OCI-M2 (cell line): ENCODE data around the gene BICDL2.

ENCODE experiments used
- DNase-seq: peaks from one replicate; lab custom pipeline; 2025; ENCODE audit not compliant: unreplicated experiment; lab: John Stamatoyannopoulos, UW

The BICDL2 gene

DNA sequence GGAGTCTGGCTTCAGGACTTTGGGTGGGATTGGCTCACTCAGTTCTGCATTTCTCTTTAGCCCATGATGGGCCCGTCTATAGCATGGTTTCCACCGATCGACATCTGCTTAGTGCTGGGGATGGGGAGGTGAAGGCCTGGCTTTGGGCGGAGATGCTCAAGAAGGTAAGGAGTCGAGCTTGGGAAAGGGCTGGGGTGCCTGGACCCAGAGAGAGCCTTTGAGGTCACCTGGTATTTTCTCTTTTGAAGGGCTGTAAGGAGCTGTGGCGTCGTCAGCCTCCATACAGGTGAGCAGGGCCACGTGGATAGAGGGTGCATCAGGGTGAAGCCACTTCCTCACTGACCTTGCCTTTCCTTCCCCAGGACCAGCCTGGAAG lies 10.8 kb downstream of the BICDL2 start:
- DNase-seq, result no peak

- DNase-seq, result no peak
These were observed 11.4 kb downstream of the BICDL2 start for GRCh38 chr16:3025032-3026002.

DNA sequence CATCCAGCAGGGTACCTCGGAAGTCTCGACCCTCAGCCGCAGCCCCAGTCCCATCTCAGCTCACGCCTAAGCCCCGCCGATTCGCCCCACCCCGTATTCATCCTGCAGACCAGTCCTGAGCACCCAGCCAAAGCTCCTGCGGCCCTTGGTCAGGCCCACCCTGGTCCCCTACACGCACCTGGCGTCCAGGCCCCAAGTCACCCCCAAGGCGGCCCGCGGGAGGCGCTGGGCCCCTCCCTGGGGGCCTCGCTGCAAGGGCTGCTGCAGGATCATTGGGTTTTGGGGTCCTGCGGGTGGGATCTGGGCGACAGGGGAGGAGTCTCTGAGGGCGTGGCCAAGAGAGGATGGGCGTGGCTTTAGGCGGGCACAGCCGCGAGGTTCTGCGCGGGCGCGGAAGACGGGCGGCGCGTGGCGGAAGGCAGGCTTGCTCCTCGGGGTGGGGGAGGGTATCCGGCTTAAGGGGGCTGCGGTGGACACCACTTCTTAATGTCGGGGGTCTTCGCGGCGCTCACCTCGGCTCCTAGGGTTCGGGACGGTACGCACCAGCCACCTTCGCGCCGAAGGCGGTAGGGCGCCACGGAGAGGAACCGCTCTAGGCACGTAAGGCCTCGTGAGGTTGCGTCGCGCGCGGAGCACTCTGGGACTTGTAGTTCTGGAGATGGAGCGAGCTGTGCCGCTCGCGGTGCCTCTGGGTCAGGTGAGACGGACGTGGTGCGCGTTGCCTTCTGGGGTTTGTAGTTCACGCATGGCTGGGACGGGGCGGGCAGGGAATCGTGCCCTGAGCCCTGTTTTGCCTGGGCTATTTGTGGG lies 12.9 kb downstream of the BICDL2 start, which contains the start of the genes HCFC1R1 and THOC6:
TSS of gene HCFC1R1 (minus strand) at position 274 of the 810 bp plus-strand sequence. CDS start at position 273, 1 bp downstream.
TSS of gene THOC6 (plus strand) at position 367 of the 810 bp plus-strand sequence. CDS start at position 659, 292 bp downstream.
- DNase-seq, result peak; percentile 77

GRCh38 chr16:3023415-3023668 lies 13.4 kb downstream of the BICDL2 start:
- no peak for DNase-seq

DNA sequence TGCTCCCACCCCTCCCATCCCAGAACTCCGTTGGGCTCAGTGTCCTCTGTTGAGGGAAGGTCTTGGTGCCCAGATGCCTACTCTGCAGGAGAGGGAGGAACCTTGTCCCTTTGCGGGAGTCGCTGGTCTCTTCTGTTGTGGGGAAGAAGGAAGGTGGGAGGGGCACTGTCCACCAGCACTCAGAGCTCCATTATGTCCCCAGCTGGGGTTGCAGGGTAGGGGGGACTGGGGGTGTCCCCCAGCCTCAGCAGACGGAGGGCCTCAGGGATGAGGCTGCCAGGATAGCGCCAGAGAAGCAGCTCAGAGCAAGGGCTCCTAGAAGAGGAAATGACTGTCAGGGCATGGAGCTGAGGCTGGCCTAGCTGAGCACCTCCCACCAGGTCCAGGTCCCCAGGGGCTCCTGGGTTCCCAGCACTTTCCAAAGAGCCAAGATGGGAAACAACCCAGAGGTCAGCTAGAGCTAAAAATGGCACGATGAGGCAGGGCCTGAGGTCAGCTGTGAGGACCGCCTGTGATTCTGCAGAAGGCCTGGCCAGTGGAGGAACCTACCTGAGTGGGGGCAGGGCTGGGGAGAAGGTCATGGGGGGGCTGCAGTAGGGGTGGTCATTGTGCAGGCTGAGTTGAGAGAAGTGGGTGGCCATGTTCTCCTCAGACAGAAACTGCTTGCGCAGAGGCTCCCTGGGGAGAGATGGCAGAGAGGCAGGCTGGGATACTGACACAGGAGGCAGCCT lies 13.9 kb downstream of the BICDL2 start:
- no peak for DNase-seq

DNA sequence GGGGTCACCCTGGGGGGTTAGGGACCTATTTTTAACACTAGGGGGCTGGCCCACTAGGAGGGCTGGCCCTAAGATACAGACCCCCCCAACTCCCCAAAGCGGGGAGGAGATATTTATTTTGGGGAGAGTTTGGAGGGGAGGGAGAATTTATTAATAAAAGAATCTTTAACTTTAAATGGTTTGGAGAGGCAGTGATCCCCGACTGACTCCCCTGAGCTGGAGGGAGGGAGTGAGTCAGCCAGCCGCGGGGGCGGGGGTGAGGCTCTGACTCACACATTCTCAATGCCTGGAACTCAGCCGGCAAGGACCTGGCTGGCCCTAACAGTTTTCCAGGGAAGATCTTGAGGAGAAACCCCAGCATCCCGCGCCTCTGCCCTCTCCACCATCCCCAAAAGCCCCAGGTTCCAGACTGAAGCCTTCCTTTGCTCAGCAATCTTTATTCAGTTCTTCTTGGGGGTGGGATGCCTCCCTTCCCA lies 14.5 kb downstream of the BICDL2 start:
- no peak for DNase-seq

DNA sequence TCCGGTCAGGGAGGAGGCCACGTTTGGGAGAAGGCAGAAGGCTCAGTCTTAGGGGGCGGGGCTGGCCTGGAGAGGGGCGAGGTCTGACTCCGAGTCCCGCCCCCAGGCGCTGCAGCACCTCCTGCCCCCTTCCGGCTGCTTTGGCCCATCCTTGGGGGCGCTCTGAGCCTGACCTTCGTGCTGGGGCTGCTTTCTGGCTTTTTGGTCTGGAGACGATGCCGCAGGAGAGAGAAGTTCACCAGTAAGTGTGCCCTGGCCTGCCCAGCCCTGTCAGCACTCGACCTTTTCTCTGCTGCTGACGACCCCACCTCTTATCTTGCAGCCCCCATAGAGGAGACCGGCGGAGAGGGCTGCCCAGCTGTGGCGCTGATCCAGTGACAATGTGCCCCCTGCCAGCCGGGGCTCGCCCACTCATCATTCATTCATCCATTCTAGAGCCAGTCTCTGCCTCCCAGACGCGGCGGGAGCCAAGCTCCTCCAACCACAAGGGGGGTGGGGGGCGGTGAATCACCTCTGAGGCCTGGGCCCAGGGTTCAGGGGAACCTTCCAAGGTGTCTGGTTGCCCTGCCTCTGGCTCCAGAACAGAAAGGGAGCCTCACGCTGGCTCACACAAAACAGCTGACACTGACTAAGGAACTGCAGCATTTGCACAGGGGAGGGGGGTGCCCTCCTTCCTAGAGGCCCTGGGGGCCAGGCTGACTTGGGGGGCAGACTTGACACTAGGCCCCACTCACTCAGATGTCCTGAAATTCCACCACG lies 15.1 kb downstream of the BICDL2 start:
- DNase-seq, result no peak

GRCh38 chr16:3020604-3021448 lies 15.9 kb downstream of the BICDL2 start:
- no peak for DNase-seq

DNA sequence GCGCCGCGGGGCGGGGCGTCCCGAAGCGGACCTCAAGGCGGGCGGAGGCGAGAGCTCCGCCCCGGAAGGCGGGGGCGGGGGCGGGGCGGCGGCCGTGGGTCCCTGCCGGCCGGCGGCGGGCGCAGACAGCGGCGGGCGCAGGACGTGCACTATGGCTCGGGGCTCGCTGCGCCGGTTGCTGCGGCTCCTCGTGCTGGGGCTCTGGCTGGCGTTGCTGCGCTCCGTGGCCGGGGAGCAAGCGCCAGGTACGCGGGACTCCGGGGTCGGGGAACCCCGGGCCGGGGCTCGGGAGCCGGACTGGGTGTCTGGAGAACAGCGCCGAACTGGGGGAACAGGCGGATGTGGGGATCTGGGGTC lies 16.5 kb downstream of the BICDL2 start, which contains the start of gene TNFRSF12A:
TSS of gene TNFRSF12A (plus strand) at position 122 of the 357 bp plus-strand sequence. CDS start at position 152, 30 bp downstream.
- DNase-seq, result no peak

GRCh38 chr16:3019594-3020246 lies 17.0 kb downstream of the BICDL2 start:
- DNase-seq, result no peak

- DNase-seq, result no peak
These were observed 18.8 kb downstream of the BICDL2 start, which contains the start of gene CLDN6 for GRCh38 chr16:3017794-3018506. Gene CLDN6, minus strand, starts transcription at chr16:3018183. Its CDS starts 2,162 bp downstream, at chr16:3016021.

GRCh38 chr16:3017344-3017743 lies 19.4 kb downstream of the BICDL2 start:
- DNase-seq, result no peak

DNA sequence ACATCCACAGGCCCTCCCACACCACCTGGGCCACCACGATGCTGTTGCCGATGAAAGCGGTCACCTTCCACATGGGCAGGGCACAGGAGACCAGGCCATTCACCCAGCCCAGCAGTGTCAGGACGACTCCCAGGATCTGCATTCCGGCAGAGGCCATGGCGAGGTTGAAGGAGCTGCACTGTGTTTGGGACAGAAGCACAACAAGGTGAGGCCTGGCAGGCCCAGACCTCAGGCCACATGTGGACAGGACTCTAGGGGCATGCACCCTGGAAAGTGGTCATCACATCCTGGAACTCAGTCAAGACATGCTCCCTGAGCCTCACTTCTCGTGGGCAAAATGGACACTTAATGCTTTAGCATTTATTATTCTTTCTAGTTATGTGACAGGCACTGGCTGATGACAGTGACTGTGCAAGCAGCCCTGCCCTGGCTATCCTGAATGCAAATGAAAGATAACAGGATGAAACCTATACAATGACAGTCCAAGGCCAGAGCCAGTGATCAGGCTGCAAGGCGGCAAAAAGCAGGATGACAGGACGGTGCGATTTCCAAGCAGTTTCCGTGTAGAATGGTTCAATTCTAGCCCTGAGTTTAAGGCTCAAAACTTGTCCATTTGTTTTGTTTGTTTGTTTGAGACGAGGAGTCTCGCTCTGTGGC lies 20.8 kb downstream of the BICDL2 start:
- DNase-seq, result no peak

DNA sequence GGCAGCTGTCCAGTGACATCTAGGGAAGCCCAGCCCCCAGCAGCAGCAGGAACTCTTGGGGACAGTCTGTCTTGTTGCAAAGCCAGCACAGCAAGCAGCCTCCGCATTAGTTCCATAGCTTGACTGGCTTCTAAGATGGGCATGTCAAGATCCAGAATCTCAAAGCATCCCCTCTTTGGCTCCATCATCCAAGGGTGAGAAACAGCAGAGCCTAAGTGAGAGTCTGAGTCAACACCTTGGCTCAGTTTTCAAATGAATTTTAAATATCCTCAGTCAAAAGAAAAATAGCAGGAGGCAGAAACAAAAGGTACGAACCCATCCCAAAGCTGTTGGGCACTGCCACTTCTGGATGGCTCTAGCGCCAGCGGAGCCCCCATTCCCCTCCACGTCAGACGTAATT lies 21.8 kb downstream of the BICDL2 start:
- no peak for DNase-seq

DNA sequence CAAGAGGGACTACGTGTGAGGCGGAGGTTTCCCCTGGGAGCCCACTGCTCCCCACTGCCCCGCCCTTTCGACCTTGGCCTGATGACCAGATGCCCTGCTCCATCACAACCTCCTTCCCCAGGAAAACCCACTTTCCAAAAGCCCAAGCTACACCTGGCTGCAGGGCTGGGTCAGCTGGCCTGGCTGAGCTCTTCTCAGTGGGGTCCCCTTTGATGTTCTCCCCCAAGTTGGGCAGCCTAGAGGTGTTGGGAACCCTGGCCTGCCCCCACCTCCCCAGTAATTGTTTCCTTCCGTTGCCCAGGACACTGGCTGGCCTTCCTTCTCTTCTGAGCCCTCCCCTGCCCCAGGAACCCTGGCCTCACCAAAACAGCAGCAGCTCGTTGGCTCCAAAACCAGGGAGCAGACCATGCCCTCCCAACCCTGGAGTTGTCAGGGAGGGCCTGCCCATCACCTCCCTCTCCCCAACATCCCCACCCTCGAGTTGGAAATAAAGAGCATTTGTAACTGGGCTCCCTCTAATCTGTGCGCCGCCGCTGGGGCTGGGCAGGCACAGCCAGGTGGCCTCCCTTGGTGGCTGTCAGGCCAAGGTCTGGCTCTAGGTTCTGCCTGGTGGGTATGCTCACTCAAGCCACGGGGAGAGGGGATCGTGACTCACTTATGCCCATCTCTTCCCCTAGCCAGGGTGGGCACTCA lies 22.6 kb downstream of the BICDL2 start:
- DNase-seq, result no peak

DNA sequence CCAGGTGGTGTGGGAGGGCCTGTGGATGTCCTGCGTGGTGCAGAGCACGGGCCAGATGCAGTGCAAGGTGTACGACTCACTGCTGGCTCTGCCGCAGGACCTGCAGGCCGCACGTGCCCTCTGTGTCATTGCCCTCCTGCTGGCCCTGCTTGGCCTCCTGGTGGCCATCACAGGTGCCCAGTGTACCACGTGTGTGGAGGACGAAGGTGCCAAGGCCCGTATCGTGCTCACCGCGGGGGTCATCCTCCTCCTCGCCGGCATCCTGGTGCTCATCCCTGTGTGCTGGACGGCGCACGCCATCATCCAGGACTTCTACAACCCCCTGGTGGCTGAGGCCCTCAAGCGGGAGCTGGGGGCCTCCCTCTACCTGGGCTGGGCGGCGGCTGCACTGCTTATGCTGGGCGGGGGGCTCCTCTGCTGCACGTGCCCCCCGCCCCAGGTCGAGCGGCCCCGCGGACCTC lies 23.2 kb downstream of the BICDL2 start:
- no peak for DNase-seq

GRCh38 chr16:3012828-3013420 lies 23.8 kb downstream of the BICDL2 start, which contains the start of gene CLDN9:
Gene CLDN9, plus strand, starts transcription at chr16:3012923. Its CDS starts 440 bp downstream, at chr16:3013363.
- no peak for DNase-seq
